ENCODE results near the gene LCP2. TPM values are rescaled to one million over a fixed set of nuclear protein-coding genes. Genes with fewer than 3 reads are reported as not detected.

The LCP2 gene
- total RNA-seq, 1 experiment from 2014 or later = not detected

- Histone ChIP-seq H3K4ac (ENCODE audit: low read depth, low read length) (no peak overlapping the region), H3K27ac (ENCODE audit: insufficient read length, low read depth, low read length) (no peak overlapping the region), H2BK12ac (ENCODE audit: insufficient read length, low read depth, low read length) (no peak overlapping the region), H3K9me3 (ENCODE audit: control insufficient read depth, low read depth, low read length) (no peaks in the 10 kb centered on the region), H2BK120ac (ENCODE audit: low read depth, low read length, poor library complexity, severe bottlenecking) (no peak overlapping the region), H3K14ac (ENCODE audit: insufficient read depth, low read length) (no peak overlapping the region), H4K8ac (replicated peaks; ENCODE audit: insufficient read length, low read depth, low read length) (no peak overlapping the region), H4K20me1 (ENCODE audit: control insufficient read depth, insufficient read depth, insufficient read length) (no peaks in the 10 kb centered on the region), H3K56ac (ENCODE audit: insufficient read length, low read depth, low read length) (no peak overlapping the region), H3K27me3 (ENCODE audit: insufficient read depth, low read length) (no peaks in the 10 kb centered on the region), H2BK15ac (ENCODE audit: low read depth, low read length) (no peak overlapping the region), H3K4me2 (ENCODE audit: insufficient read depth, insufficient read length, low read length) (no peak overlapping the region), H3K23me2 (ENCODE audit: insufficient read length, low read depth, low read length, poor library complexity, severe bottlenecking) (no peaks in the 10 kb centered on the region), H2AFZ (ENCODE audit: low read length) (no peak overlapping the region), H3K79me2 (ENCODE audit: insufficient read depth, low read length) (no peaks in the 10 kb centered on the region), H3K9ac (ENCODE audit: extremely low read depth, insufficient read length, low read length) (no peak overlapping the region), H2BK5ac (ENCODE audit: insufficient read length, low read length) (no peak overlapping the region), H3K79me1 (ENCODE audit: insufficient read depth, low read depth, low read length, poor library complexity, severe bottlenecking) (no peaks in the 10 kb centered on the region), H3T11ph (ENCODE audit: low read length) (no peak overlapping the region), H2AK5ac (ENCODE audit: insufficient read length, low read length) (no peak overlapping the region), H3K18ac (ENCODE audit: insufficient read length, low read depth, low read length) (no peak overlapping the region), H3K23ac (ENCODE audit: insufficient read length, low read depth, low read length) (no peak overlapping the region), H3K4me1 (ENCODE audit: insufficient read depth, low read length) (no peaks in the 10 kb centered on the region), H4K91ac (ENCODE audit: insufficient read length, low read depth, low read length) (no peak overlapping the region), H4K5ac (ENCODE audit: insufficient read length, low read depth, low read length) (no peak overlapping the region), H2BK20ac (ENCODE audit: low read depth, low read length, poor library complexity, severe bottlenecking) (no peak overlapping the region)
- Mint-ChIP-seq H3K27me3 (ENCODE audit: low read depth) (peaks cover 11% of the 10 kb centered on the region), H3K4me3 (no peak overlapping the region), H3K4me1 (peaks cover 28 to 29% of the 10 kb centered on the region in 2 experiments), H3K9me3 (no peaks in the 10 kb centered on the region), H3K36me3 (ENCODE audit: insufficient read depth in 1 of 3, low read depth in 3 of 3) (no peaks in the 10 kb centered on the region), H3K27ac (no peak overlapping the region)
- TF ChIP-seq, protein P1, sequence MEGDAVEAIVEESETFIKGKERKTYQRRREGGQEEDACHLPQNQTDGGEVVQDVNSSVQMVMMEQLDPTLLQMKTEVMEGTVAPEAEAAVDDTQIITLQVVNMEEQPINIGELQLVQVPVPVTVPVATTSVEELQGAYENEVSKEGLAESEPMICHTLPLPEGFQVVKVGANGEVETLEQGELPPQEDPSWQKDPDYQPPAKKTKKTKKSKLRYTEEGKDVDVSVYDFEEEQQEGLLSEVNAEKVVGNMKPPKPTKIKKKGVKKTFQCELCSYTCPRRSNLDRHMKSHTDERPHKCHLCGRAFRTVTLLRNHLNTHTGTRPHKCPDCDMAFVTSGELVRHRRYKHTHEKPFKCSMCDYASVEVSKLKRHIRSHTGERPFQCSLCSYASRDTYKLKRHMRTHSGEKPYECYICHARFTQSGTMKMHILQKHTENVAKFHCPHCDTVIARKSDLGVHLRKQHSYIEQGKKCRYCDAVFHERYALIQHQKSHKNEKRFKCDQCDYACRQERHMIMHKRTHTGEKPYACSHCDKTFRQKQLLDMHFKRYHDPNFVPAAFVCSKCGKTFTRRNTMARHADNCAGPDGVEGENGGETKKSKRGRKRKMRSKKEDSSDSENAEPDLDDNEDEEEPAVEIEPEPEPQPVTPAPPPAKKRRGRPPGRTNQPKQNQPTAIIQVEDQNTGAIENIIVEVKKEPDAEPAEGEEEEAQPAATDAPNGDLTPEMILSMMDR (conservative IDR thresholded peaks at IDR 0.05) = no peak
- no peak for DNase-seq
- no CpG with 5 or more reads among the region's 3 CpGs for WGBS (ENCODE audit: extremely low coverage, insufficient read length, low lambda C conversion rate)
Measured at GRCh38 chr5:170312666-170313065, 15.1 kb upstream of the LCP2 start.

Measured in H9 (cell line).